Prostate gland (tissue), 2 donors: ENCODE results near the gene ITPRID2. TPM values are rescaled to one million over a fixed set of nuclear protein-coding genes. Genes with fewer than 3 reads are reported as not detected.

Source experiments
- DNase-seq: peaks from one replicate; pipeline ENCODE4 v3.0.0-alpha.2; 2019; ENCODE audit warnings: low spot score
- H3K27ac ChIP-seq, 2 donors: fragments of 200-600 bp; sonication (generic); 2 replicates each; pipeline ENCODE4 v1.5.1; 2017 to 2019
- H3K27me3 ChIP-seq: fragments of 200-600 bp; sonication (generic); replicated peaks from 2 replicates; pipeline ENCODE4 v1.5.1; 2019; ENCODE audit not compliant: insufficient read depth
- H3K36me3 ChIP-seq, 2 donors: fragments of 200-600 bp; sonication (generic); 1 replicate in 1 of 2; 2 replicates in 1 of 2; pipeline versions ENCODE4 v1.5.1 to v1.8.1; 2017 to 2019
- H3K4me1 ChIP-seq: fragments of 200-600 bp; sonication (generic); replicated peaks from 2 replicates; pipeline ENCODE4 v1.5.1; 2019
- H3K4me3 ChIP-seq, 2 donors: fragments of 200-600 bp; sonication (generic); 2 replicates each; pipeline ENCODE4 v1.5.1; 2017 to 2019
- H3K9me3 ChIP-seq: fragments of 200-600 bp; sonication (generic); 2 replicates; pipeline ENCODE4 v1.5.1; 2017
- CTCF ChIP-seq, 4 experiments: fragments of 200-600 bp in 2 of 4; fragments of 450-650 bp in 2 of 4; sonication (generic) in 2 of 4; IDR thresholded peaks; 1 replicate in 3 of 4; 2 replicates in 1 of 4; pipeline ENCODE4 v1.5.1; 2016 to 2019; ENCODE audit warnings: antibody characterized with exemption in 4 of 4, mild to moderate bottlenecking in 2 of 4, moderate library complexity in 2 of 4
- POLR2A ChIP-seq: fragments of 450-650 bp; IDR thresholded peaks from one replicate; pipeline ENCODE4 v1.6.1; 2016; ENCODE audit warnings: antibody characterized with exemption, mild to moderate bottlenecking
- POLR2AphosphoS5 ChIP-seq: sonication (generic); formaldehyde crosslinking; IDR thresholded peaks from one replicate; pipeline ENCODE4 v1.6.1; 2017; ENCODE audit warnings: antibody characterized with exemption
- WGBS: methylation state at CpG from one replicate; pipeline ENCODE4 v1.1.5; 2018; 5-methylcytosine and 5-hydroxymethylcytosine counted together
- intact Hi-C: fragments of 100-400 bp; cut with DNase I; formaldehyde crosslinking; loops from one replicate; pipeline ENCODE4 v1.14.2; 2022
- total RNA-seq, 2 donors: library from RNA; depleted of rRNA; stranded (reverse); fragments of >200 nt; gene quantifications; one replicate each; pipeline ENCODE4 v1.1.0, GENCODE V29; 2016

ITPRID2 gene
- total RNA-seq, 2 donors from 2014 or later, result 78.9 to 159 TPM

GRCh38 chr2:181949047-181949446 lies 57.5 kb downstream of the ITPRID2 start:
- no peak overlapping the region for H3K4me3 ChIP-seq

GRCh38 chr2:181952404-181953226 lies 61.1 kb downstream of the ITPRID2 start:
- H3K9me3 ChIP-seq, result no peaks in the 10 kb centered on the region
- no peak for TF ChIP-seq POLR2A
- no peak for TF ChIP-seq POLR2AphosphoS5
- TF ChIP-seq CTCF (IDR thresholded peaks at IDR 0.05), result no peak
- H3K4me3 ChIP-seq, result no peak overlapping the region
- WGBS, result 73% methylated on average over 1 of the region's 1 CpG
- H3K4me1 ChIP-seq, result no peaks in the 10 kb centered on the region
- intact Hi-C loops, result loop anchor here (10.0 kb wide), 1 partner anchor 208 kb away; no protein-coding TSS in a partner anchor
- no peak overlapping the region for H3K27ac ChIP-seq
- no peak for DNase-seq
- no peaks in the 10 kb centered on the region for H3K36me3 ChIP-seq
- no peaks in the 10 kb centered on the region for H3K27me3 ChIP-seq

More at GRCh38 chr2:181949047-181949446, 57.5 kb downstream of the ITPRID2 start:
- Histone ChIP-seq H3K9me3 (no peaks in the 10 kb centered on the region), H3K27me3 (no peaks in the 10 kb centered on the region), H3K36me3 (no peaks in the 10 kb centered on the region), H3K27ac (no peak overlapping the region), H3K4me1 (no peaks in the 10 kb centered on the region)
- intact Hi-C loops, result no loop called here
- DNase-seq, result no peak
- no peak for TF ChIP-seq POLR2A
- TF ChIP-seq POLR2AphosphoS5, result no peak
- no peak for TF ChIP-seq CTCF (IDR thresholded peaks at IDR 0.05)

DNA sequence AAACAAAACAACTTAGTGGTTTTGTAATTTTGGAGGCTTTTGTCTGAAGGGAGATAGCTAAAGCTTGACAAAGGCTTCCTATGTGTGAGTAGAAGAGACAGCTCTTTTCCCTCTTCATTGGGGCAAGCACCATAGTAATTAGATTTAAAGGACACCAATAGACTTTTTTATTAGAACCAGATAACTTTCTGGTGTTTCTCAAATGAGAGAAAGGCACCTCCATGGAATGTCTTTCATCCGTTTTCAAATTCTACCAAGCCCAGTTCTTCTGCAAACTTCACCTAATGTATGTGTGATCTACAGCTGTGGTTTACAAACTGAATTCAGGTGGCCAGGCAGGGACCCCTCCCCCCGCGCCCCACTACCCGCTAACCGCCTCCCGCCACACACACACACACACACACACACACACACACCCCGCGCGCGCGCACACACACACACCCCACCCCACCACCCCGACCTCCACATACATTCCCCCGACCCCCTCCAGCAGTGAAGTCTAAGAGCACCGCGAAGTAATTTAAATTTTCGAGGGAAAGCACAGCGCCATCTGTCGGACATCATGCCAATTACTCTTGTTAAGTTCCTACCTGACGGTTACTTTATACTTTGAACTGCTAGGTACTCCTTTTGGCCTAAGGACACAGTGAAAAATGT lies 62.5 kb downstream of the ITPRID2 start:
- intact Hi-C loops, result loop anchor here (10.0 kb wide), 1 partner anchor 209 kb away; no protein-coding TSS in a partner anchor
- DNase-seq, result peak; percentile 61
- WGBS, result 8% methylated on average over 19 of the region's 19 CpGs
- no peaks in the 10 kb centered on the region for H3K27me3 ChIP-seq
- H3K9me3 ChIP-seq, result no peaks in the 10 kb centered on the region
- TF ChIP-seq POLR2AphosphoS5 (no peak), CTCF (IDR thresholded peaks at IDR 0.05) (peak; percentile 39 to 77 (median 48))
- no peaks in the 10 kb centered on the region for H3K36me3 ChIP-seq
- peak overlapping the region in 1 of 2 donors; percentile 8 for H3K4me3 ChIP-seq
- H3K27ac ChIP-seq, result no peak overlapping the region
- no peaks in the 10 kb centered on the region for H3K4me1 ChIP-seq

DNA sequence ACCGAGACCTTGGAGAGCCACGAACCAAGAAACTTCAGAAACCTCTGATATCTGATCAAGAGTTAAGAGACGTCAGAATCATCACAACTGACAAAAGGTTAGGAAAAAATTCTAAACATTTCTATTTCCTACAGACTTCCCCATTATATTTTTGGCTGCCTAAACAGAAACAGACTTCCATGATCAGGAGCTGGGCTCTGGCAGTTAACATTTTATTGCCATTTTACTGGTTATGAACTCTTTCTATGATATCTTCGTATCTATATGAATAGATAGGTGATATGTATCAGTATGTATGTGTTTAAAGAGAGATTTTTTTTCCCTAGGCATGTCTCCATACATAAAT lies 63.0 kb downstream of the ITPRID2 start:
- WGBS, result 23% methylated on average over 4 of the region's 4 CpGs
- intact Hi-C loops, result loop anchor here (10.0 kb wide), 1 partner anchor 210 kb away; no protein-coding TSS in a partner anchor
- H3K4me3 ChIP-seq, result no peak overlapping the region

More for the DNA sequence above, 63.0 kb downstream of the ITPRID2 start:
- no peak overlapping the region for H3K27ac ChIP-seq
- TF ChIP-seq CTCF (IDR thresholded peaks at IDR 0.05) (no peak), POLR2AphosphoS5 (no peak), POLR2A (no peak)
- H3K27me3 ChIP-seq, result no peaks in the 10 kb centered on the region
- H3K4me1 ChIP-seq, result no peaks in the 10 kb centered on the region
- H3K9me3 ChIP-seq, result no peaks in the 10 kb centered on the region
- no peaks in the 10 kb centered on the region for H3K36me3 ChIP-seq
- no peak for DNase-seq
